ENCODE measurements around the gene PLEKHF1.

DNA sequence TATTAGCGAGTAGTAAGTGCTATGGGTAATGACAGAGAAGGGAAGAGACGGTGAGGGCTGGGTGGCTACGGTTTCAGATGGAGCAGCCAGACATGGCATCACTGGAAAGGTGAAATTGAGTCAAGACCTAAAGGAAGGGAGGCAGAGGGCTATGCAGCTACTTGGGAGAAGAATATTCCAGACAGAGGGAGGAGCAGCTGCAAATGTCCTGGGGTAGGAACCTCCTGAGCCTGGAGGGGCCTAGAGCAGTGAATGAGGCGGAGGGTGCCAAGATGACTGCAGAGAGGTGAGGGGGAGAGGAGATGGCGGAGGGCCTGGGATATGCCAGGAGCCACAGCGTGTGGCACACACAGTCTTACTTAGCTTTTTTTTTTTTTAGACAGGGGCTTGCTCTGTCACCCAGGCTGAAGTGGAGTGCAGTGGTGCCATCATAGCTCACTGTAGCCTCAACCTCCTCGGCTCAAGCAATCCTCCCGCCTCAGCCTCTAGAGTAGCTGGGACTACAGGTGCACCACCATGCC lies 21.1 kb downstream of the PLEKHF1 start:
- TF ChIP-seq, protein P1, sequence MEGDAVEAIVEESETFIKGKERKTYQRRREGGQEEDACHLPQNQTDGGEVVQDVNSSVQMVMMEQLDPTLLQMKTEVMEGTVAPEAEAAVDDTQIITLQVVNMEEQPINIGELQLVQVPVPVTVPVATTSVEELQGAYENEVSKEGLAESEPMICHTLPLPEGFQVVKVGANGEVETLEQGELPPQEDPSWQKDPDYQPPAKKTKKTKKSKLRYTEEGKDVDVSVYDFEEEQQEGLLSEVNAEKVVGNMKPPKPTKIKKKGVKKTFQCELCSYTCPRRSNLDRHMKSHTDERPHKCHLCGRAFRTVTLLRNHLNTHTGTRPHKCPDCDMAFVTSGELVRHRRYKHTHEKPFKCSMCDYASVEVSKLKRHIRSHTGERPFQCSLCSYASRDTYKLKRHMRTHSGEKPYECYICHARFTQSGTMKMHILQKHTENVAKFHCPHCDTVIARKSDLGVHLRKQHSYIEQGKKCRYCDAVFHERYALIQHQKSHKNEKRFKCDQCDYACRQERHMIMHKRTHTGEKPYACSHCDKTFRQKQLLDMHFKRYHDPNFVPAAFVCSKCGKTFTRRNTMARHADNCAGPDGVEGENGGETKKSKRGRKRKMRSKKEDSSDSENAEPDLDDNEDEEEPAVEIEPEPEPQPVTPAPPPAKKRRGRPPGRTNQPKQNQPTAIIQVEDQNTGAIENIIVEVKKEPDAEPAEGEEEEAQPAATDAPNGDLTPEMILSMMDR (conservative IDR thresholded peaks at IDR 0.05 in 1 of 2, IDR thresholded peaks at IDR 0.05 in 1 of 2; ENCODE audit: low read depth in 1 of 2, low read length in 2 of 2): no peak
- TF ChIP-seq EZH2 (IDR thresholded peaks at IDR 0.05; ENCODE audit: low read length, missing control alignments): no peak

All from fibroblast of lung (primary cell).